Esophagus muscularis mucosa (tissue), 3 donors: Measurements from ENCODE around the gene KCNAB1.

Source experiments
- POLR2A ChIP-seq: fragments of 450-650 bp; IDR thresholded peaks from one replicate; pipeline ENCODE4 v1.6.1; 2017; ENCODE audit warnings: antibody characterized with exemption, moderate library complexity, mild to moderate bottlenecking, low read depth
- POLR2AphosphoS5 ChIP-seq, 2 donors: sonication (generic); formaldehyde crosslinking; IDR thresholded peaks; one replicate each; pipeline ENCODE4 v1.6.1; 2017; ENCODE audit warnings: antibody characterized with exemption in 2 of 2
- TF ChIP-seq, protein P1 (sequence below), 3 experiments: fragments of 200-600 bp in 2 of 3; fragments of 450-650 bp in 1 of 3; sonication (generic) in 2 of 3; IDR thresholded peaks; one replicate each; pipeline ENCODE4 v1.5.1; 2017 to 2019; ENCODE audit warnings: antibody characterized with exemption in 3 of 3, mild to moderate bottlenecking in 2 of 3, moderate library complexity in 1 of 3

DNA sequence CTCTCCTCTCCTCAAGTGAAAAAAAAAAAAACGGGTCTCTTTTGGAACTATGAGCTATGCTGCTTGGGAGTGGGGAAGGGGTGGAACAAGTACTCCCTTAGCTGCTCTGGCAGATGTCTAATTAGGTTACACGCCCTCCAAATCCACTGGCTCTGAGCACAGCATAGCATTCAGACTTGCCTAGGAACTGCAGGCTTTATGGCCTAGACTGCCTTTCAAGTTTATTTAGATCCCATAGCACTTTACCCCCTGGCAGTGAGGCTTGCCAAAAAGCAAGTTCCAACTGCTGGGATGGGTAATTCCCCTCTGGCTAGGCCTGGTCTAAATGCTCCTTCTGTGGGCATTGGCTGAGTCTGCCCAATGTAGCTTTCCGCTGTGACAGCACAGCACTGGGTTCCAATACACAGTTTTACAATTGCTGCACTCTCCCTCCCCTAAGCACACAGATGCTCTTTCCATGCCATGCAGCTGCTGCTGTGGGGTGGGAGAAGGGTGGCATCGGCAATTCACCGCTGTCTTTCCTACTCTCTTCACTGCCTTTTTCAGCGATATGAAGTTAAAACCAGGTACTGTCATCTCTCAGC lies 152.8 kb downstream of the KCNAB1 start:
- TF ChIP-seq, protein P1, sequence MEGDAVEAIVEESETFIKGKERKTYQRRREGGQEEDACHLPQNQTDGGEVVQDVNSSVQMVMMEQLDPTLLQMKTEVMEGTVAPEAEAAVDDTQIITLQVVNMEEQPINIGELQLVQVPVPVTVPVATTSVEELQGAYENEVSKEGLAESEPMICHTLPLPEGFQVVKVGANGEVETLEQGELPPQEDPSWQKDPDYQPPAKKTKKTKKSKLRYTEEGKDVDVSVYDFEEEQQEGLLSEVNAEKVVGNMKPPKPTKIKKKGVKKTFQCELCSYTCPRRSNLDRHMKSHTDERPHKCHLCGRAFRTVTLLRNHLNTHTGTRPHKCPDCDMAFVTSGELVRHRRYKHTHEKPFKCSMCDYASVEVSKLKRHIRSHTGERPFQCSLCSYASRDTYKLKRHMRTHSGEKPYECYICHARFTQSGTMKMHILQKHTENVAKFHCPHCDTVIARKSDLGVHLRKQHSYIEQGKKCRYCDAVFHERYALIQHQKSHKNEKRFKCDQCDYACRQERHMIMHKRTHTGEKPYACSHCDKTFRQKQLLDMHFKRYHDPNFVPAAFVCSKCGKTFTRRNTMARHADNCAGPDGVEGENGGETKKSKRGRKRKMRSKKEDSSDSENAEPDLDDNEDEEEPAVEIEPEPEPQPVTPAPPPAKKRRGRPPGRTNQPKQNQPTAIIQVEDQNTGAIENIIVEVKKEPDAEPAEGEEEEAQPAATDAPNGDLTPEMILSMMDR (IDR thresholded peaks at IDR 0.05): no peak
- TF ChIP-seq POLR2A (no peak), POLR2AphosphoS5 (IDR thresholded peaks at IDR 0.05) (no peak)
